Activated effector memory CD4-positive, alpha-beta T cell treated with Interleukin-2 at 50 U/mL for 16 hours (primary cell): ENCODE data around the gene IFITM5.
A peak's percentile ranks its signal among the peaks of the same experiment; 100 is the strongest.

Experiments
- DNase-seq: peaks from one replicate; pipeline ENCODE4 v3.0.0-alpha.2; 2020

The IFITM5 gene

GRCh38 chr11:293852-294661 is 5.3 kb downstream of the IFITM5 start:
- no peak for DNase-seq

GRCh38 chr11:293271-293851 is 6.0 kb downstream of the IFITM5 start:
- DNase-seq: no peak

GRCh38 chr11:292211-293121 is 6.9 kb downstream of the IFITM5 start:
- DNase-seq: no peak

- DNase-seq: no peak
Observed at GRCh38 chr11:291281-292210, 7.8 kb downstream of the IFITM5 start.

- DNase-seq: no peak
Observed at GRCh38 chr11:290621-291231, 8.6 kb downstream of the IFITM5 start.

GRCh38 chr11:289712-290620 is 9.4 kb downstream of the IFITM5 start:
- DNase-seq: no peak

GRCh38 chr11:289398-289711 is 10.0 kb downstream of the IFITM5 start:
- DNase-seq: peak; percentile 6

GRCh38 chr11:288478-289397 is 10.6 kb downstream of the IFITM5 start, which contains the start of gene PGGHG:
TSS of gene PGGHG (plus strand) at chr11:289126. CDS start at chr11:289817, 691 bp downstream.
- peak; percentile 61 for DNase-seq

- peak; percentile 64 for DNase-seq
Observed at GRCh38 chr11:287821-288477, 11.4 kb downstream of the IFITM5 start.

GRCh38 chr11:286977-287820 is 12.1 kb downstream of the IFITM5 start:
- DNase-seq: peak; percentile 73

- DNase-seq: no peak
Observed at GRCh38 chr11:285894-286220, 13.5 kb downstream of the IFITM5 start.

GRCh38 chr11:285021-285893 is 14.1 kb downstream of the IFITM5 start:
- no peak for DNase-seq

GRCh38 chr11:284105-285020 is 15.0 kb downstream of the IFITM5 start:
- DNase-seq: no peak

GRCh38 chr11:283405-284104 is 15.8 kb downstream of the IFITM5 start:
- no peak for DNase-seq

- no peak for DNase-seq
Observed at GRCh38 chr11:282630-283360, 16.5 kb downstream of the IFITM5 start.
